HG02870 (cell line): ENCODE measurements around the gene TIMM10.

Experiments used
- ATAC-seq: cut with Tn5 transposase; IDR thresholded peaks from one replicate; pipeline ENCODE4 v1.9.1; 2021; ENCODE audit warnings: mild to moderate bottlenecking, moderate library complexity; ENCODE audit not compliant: unreplicated experiment

Gene TIMM10

DNA sequence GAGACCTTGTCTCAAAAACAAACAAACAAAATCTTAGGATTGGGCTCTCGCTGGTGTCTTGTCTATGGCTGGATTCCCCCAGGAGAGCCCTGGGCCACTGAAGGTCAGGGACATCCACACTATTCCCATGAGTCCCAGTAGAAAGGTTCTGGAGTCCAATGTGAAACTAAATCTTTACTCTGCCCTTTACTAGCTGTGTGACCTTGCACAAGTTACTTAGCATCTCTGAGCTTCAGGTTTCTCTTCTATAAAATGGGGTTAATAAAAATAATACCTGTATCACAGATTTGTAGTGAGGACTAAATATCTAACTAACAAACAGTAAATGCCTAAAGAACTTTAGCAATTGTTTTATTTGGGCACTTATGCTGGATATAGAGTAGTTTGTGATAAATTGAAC is 24.0 kb downstream of the TIMM10 start:
- ATAC-seq = no peak

DNA sequence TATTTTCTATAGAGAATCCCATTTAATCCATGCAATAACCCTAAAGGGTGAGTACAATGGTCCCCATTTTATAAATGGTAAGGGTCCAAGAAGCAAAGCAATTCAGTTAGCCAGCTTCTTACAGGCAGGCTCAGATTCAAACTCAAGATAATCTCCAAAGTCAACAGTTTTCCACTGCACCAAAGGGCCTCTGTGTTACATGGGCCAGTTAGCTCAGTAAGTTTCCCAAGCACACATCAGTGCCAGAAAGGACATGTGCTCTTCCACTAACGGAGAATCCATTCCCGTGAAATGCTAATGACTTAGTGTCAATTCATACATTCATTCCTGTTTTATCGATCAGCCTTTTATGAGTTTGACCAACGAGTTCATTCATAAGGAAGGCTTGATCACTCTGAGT is 26.0 kb downstream of the TIMM10 start:
- no peak for ATAC-seq

DNA sequence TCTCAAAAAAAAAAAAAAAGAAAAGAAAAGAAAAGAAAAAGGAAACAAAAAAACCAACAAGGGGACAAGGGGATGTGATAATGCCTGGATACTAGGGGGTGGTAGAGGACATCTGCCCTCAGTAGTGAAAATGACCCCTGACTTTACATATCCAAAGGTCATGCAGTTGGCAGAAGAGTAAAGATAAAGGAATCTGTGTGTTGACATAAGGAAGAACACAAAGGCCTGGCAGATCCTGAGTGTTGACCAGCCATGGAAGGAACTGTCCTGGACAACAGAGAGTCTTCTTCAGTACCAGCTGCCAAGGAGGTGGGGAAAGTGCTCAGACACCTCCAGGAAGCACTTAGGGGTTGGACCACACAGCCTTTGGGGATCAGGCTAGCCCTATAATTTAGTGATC is 27.7 kb downstream of the TIMM10 start:
- no peak for ATAC-seq

DNA sequence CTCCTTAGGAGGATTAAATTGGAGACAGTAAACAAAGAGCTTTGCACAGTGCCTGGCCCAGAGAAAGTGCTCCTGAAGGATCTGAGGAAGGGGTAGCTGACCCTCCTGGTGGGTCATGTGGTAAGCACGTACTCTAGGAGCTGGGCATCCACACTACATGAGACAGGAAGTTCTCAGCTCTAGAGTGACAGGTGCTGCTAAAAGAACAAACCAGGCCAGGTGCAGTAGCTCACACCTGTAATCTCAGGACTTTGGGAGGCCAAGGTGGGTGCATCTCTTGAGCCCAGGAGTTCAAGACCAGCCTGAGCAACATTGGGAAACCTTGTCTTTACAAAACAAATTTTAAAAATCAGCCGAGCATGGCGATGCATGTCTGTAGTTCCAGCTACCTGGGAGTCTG is 28.2 kb downstream of the TIMM10 start:
- no peak for ATAC-seq

DNA sequence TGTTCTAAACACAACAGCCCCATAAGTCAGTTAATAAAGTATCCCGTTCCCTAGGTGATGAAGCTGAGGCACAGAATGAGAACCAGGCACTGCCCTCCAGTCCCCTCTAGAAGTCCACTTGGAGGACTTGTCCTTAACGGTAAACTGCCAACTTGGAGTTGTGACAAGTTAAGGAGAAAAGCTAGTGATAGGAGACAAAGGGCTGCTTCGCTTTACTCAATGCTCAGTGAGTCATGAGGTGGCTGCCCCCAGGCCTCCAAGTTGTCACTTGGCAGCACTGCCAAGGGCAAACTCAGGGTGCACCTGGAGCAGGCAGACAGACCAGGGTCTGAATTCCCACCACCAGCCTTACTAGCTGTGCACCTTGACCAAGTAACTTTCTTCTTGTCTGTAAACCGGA is 28.6 kb downstream of the TIMM10 start:
- no peak for ATAC-seq

DNA sequence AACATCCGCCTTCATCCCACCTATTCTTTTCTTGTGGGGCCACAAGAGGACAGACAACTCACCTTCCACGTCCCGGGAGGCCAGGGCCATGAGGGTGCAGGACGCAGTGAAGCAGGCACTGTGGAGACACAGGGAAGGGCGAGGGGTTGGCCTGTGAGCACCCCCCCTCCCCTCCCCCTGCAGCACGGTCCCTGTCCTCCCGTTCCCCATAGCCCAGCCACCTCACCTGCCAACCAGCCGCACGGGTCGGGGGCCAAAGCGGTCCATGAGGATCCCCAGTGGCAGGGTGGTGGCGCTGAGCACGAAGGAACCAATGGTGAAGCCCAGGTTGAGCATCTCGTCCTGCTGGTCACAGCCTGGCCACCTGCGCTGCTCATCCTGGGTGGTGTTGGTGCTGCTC is 29.6 kb downstream of the TIMM10 start:
- ATAC-seq = no peak

DNA sequence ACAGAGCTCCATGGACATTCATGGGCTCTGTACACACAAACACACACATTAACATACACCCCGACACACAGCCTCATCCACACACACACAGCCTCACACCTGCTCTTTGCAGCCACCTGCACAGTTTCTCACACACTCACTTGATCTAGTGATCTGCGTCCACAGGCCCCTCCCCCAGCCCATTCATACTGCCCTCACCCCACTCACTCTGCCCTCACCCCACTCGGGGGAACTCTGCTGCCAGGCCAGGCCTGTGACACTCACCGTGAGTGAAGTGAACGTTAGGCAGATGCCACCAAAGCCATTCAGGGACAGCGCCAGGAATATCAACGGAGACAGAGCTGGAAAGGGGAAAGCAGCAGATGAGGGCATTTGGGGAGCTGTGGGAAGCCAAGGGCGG is 30.0 kb downstream of the TIMM10 start:
- ATAC-seq = no peak

DNA sequence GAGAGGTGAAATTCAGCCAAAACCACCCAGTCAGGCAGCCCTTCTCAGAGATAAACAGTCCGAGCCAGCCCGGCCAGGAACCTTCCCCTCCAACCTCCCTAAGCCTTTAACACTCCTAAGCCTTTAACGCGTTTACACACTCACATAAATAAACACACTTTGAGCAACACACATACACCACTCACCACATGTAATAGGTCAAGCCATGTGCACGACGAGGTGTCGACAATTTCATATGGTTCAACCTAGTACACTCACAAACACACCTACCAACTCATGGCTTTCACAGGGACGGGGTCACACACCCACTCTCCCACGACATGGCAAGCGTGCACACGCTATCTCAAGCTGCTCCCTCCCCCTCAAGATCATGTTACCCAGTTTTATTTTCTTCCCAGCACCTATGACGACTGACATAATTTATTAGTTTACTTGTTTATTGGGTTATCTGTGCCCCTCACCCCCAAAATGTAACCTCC is 30.5 kb downstream of the TIMM10 start:
- ATAC-seq = no peak

DNA sequence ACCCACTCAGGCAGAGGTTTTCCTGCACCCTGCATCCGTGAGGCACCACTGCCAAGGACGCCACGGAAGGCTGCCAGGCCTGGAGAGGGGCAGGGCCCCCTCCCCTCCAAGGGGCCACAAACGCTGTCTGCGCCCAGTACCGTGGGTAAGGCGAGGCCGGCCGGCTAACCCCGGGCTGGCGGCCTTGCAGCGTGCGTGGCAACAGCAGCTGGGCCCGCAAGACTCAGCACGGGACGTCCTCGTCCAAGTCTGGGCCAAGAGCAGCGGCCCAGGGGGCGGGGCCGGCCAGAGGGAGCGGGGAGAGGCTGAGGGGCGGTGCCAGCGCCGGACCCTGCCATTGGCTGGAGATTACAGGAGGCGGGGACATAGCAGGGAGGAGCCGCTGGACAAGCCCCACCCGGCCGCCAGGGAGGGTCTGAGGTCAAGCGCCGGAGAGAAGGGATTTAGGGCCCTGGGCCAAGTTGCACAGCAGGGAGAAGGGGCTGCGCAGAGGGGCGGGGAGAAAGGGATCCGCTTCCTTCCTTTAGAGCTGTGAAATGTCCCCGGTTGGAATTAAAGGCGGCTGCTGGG is 31.1 kb downstream of the TIMM10 start:
- ATAC-seq = peak; percentile 100

DNA sequence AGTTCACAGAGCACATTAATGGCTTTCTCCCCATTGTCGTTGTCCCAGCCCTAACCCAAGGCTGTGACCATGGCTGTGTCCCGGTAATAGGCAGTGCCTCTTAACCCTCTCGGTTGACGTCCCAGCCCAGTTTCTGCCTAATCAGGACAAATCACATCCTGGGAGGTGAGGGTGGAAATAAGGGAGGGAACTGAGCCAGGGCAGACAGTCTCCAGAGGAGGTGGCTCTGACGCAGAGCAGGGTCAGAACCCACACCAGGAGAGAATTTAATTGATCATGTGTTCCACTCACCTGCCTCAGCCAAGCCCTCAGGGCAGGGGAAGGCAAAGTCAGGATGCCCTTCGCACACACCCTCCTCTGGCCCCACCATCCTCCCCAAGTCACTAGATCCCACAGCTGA is 32.0 kb downstream of the TIMM10 start:
- no peak for ATAC-seq

DNA sequence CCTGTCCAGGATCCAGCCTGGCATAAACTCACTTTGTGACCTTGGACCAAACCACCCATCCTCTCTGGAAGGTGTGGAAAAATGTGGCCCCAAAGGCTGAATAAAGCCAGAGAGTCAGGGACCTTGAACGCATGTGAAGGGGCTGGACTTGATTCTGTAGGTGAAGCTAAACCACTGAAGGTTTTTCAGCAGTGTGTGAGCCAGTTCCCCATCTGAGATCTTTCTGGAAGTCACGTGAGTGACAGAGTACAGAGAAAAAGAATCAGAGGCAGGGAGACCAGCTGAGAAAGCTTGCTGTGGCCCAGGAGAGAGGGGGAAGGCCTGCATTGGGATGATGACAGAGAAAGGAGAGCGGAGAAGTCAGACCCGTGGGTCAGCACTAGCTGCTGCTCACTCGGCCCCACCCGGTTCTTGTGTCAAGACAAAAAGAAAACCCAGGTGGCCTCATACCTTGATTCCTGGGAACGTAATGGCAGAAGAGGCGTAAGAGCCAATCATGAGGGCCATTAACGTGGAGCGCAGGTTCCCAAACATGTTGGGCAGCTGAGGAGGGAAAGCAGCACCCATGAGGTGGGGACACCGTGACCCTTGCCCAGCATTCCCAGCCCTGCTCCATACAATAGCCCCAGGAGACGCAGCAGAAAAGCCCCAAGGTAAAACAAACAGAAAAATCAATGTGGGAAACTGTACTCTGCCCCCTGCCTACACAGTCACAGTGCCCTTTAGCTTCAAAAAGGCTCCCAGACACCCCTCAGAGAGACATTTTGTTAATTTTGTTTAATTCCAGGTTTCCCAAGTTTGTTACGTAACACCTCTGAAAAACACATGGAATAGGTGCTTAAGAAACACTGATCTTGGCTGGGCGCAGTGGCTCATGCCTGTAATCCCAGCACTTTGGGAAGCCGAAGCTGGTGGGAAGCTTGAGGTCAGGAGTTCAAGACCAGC is 33.0 kb downstream of the TIMM10 start:
- ATAC-seq = no peak

DNA sequence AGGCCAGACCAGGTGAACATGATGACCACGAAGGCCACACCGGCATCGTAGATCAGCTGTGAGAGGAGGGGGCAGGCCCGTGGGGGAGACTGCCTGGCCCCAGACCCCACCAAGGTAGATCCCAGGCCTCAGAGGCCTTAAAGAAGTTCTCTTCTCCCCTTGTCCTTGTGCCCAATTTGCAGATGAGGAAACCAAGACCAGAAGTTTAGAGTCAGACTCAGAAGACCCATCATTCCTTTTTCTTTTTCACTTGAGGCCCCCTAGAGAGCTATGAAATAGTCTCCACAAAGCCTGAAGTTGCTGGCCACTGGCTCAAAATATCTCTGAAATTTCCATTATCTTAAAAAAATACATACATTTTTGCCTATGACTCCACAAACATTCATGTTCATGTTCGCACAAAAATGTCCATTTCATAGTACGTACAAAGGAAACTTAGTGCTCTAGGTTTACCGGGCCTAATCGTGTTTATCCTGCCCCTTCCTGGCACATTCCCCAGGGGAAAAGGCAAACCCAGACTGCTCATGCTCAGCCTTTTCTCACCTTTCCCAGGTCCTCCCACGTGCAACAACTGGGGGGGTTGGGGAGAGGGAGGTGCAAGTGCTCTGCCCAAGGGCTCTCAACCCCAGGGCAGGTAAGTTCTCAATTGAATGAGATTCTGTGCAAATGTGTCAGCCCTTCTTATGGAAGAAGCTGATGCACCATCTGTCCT is 34.3 kb downstream of the TIMM10 start:
- no peak for ATAC-seq

DNA sequence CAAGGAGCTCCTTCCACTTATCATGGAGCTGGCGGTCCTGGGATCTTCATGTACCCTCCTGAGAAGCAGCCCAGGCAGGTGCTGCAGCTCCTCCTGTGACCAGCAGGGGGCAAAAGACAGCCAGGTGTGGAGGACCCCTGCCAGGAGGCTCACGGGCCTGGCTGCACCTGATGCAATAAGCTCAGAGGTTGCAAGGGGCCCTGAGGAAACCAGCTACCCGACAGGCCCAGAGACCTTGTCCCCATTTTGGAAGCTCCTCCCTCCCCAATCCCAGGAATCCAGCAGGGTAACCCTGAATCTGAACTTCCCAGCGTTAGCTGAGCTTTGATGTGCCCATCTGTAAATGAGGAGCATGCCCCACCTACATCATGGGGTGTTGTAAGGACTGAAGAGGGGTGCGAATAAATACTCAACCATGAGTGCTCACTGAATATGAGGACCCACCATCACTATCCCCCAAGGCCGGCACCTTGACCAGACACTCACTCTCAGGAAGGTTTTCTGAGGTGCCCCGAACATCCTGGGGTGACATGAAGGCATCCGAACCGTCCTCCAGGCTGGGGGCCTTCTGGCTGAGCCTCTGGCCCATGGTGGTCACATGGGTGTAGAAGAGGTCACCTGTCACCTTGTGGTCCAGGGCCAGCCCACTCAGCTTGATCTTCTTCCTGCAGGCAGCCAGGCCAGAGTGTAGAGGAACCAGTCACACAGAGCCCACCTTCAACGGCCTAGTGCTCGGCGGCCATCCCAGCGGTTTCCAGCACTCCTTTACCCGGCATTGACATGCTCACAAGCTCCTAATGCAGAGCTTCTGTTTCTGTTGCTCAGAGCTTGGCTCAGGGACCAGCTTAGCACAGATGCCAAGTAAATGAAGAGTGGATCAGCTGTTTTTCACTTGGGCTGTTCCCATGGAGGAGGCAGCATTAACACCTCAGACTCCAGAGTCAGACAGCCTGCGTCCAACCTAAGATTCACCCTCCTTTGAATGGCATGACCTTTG is 36.7 kb downstream of the TIMM10 start:
- peak; percentile 68 for ATAC-seq

DNA sequence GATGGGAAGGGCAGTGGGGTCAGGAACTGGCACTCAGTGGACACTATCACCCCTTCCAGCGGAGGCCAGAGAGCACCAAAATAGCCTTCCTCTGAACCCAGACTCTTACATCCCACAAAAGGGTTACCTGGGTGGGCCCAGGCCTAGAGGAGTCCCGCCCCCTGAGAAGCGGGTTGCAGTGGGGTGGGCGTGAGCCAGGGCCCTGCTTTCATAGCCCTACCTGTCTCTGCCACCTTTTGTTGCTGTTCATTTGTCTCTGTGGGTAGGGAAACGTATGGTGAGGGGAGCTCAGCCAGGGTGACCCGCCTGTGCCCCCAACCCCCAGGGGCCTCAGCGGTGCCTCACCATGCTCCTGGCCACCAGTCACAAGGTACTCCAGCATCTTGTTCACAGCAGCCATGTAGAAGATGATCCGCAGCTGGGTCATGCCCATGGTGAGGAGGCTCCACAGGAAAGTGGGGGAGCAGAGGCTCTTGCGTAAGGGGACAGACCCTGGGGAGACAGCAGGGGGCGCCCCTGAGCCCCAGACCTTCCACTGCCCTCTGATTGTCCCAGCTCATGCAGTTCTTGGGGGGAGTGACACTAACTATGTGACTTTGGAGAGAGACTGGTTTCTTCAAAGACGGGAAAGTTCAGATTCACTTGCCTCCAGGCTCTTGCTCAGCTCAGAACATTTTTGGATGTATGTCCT is 39.0 kb downstream of the TIMM10 start:
- no peak for ATAC-seq

DNA sequence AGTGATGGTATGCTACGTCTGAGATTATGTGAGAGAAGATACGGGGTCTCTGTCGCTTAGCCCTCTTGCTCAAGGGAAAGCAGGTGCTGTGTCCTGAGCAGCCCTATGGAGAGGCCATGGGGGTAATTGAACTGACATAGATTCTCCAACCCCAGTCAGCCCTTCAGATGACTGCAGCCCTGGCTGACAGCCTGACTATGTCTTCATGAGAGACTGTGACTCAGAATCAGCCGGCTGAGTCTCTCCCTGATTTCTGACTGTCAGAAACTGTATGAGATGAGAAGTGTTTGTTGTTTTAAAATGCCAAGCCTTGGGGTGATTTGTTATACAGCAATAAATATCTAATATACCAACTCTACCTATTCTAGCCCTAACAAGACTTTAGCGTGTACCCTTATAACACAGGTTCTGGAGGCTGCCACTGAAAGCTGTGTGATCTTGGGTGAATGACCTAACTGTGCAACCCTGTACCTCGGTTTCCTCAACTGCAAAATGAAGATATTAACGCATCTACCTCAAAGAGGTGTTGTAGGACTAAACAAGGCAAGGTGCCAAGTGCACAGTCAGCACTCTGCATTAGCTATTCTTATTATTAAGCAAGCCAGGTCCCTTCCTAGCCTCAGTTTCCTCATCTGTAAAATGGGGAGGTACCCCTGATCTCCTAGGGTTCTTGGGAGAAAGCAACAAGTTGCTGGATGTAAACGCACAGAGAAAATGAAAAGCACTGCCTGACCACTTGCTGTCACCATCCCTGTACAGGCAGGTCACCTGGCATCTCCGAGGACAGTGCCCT is 39.9 kb downstream of the TIMM10 start:
- no peak for ATAC-seq

DNA sequence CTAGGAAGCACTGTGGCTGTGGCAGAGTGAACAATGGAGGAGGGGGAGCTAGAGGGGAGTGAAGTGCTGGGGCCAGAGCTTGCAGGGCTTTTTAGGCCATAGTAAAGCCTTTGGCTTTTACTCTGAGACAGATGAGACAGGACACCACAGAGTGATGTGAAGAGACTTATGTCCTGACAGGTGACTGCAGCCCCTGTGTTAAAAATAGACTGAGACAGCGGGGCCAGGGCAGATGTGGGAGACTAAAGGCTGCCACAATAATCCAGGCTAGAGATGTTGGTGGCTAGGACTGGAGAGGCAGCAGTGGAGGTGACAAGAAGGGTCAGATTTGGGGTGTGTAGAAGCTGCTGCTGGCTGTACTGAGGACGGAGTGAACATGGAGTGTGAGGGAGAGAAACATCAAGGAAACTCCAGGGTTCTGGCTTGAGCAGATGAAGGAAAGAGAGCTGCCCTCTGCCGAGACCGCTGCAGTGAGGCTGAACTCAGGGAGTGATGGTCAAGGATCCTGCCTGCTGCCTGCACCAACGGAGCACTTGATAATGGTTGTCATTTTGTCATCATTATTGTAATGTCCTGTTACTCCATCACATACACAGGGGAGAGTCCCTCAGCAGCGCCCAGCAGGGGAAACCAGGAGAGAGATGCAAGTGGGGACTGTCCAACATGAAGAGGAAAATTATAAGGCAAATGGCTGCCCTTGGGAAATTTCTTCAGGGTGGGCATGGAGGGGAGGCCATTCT is 42.5 kb downstream of the TIMM10 start:
- ATAC-seq = no peak

DNA sequence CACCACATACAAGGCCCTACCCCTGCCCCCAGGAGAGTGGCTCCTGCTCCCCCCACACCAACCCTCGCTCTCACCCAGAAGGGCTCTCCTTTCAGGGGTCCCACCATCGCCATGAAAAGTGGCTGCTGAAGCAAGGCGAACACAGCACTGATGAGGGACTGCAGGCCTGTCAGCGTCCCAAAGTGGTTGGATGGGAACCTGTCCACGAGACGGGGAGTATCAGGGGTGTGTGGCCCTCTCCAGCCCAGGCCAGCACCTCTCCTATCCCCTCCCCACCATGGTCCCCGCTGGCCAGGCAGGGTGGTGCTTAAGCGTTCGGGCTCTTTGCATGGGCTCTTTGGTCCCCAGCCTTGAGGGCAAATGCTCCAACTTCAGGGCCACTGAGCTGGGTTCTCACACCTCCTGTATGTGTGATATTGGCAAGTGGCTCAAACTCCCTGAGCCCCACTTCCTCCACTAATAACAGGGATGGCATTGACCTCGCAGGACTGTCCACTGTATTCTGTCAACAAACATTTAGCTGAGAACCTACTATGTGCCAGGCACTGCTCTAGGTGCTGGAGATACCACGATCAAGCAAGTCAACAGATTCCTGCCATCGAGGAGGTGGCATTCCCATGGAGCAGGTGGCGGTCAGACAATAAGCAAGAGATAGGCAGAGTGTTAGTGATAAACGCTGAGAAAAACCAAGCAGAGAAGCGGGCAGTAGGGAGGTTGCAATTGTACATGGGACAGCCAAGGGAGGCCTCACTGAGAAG is 43.4 kb downstream of the TIMM10 start:
- ATAC-seq = no peak
